Endothelial cell (in vitro differentiated cells): Measurements from ENCODE around the gene TCN2. TPM values are rescaled to one million over a fixed set of nuclear protein-coding genes. Genes with fewer than 3 reads are reported as not detected.

Experiments
- DNase-seq: peaks from one replicate; pipeline ENCODE4 v3.0.0; 2021; ENCODE audit warnings: low spot score
- H3K27ac Mint-ChIP-seq: one replicate; pipeline ENCODE4 v1.8.0; 2021; ENCODE audit warnings: mixed read lengths, inconsistent platforms; ENCODE audit not compliant: unreplicated experiment
- H3K27me3 Mint-ChIP-seq: one replicate; pipeline ENCODE4 v1.8.0; 2021; ENCODE audit warnings: mild to moderate bottlenecking, moderate library complexity, mixed read lengths, inconsistent platforms; ENCODE audit not compliant: unreplicated experiment
- H3K36me3 Mint-ChIP-seq: one replicate; pipeline ENCODE4 v1.8.0; 2021; ENCODE audit warnings: mild to moderate bottlenecking, low read depth, mixed read lengths, inconsistent platforms; ENCODE audit not compliant: unreplicated experiment
- H3K4me1 Mint-ChIP-seq: one replicate; pipeline ENCODE4 v1.8.0; 2021; ENCODE audit warnings: mild to moderate bottlenecking, mixed read lengths, inconsistent platforms; ENCODE audit not compliant: unreplicated experiment
- H3K4me3 Mint-ChIP-seq: one replicate; pipeline ENCODE4 v1.8.0; 2021; ENCODE audit warnings: mild to moderate bottlenecking, mixed read lengths, inconsistent platforms; ENCODE audit not compliant: unreplicated experiment
- H3K9me3 Mint-ChIP-seq: one replicate; pipeline ENCODE4 v1.8.0; 2021; ENCODE audit warnings: mixed read lengths, inconsistent platforms; ENCODE audit not compliant: unreplicated experiment
- total RNA-seq: library from RNA; stranded (reverse); fragmentation: NEBNext Ultra II Directional; extraction: Animal tissue kit (Norgen Biotek cat#: 25700); gene quantifications from one replicate; pipeline ENCODE4 v1.2.1, GENCODE V29; 2021; ENCODE audit not compliant: unreplicated experiment
- TF ChIP-seq, protein P1 (sequence below): fragments of 200-600 bp; sonication (generic); IDR thresholded peaks from one replicate; pipeline ENCODE4 v1.5.0; 2021; ENCODE audit warnings: antibody characterized with exemption; ENCODE audit not compliant: unreplicated experiment

TCN2 gene
- total RNA-seq, 1 donor from 2014 or later = 59.5 TPM

DNA sequence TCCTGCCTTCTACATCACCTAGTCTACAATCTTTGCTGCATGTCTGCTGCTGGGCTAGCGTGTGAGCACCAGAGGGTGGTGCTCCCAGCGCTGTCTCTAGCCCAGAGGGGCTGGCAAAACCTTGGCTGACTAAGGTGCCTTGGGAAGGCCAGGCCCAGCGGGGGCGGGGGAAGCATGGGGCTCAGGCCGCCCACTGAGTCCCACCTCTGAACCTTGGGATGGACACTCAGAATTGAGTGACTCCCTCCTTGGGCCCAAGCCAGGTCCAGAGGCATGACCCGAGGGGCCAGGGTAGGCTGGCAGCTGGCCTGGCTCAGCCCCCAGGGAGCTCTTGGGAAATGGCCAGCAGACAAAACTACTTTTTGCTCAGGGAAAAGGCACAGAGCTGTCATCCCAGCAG is 24.9 kb upstream of the TCN2 start:
- no peak overlapping the region for H3K4me3 Mint-ChIP-seq

GRCh38 chr22:30582788-30583545 is 24.0 kb upstream of the TCN2 start:
- peaks cover 19% of the 10 kb centered on the region for H3K4me1 Mint-ChIP-seq
- DNase-seq = peak; percentile 55
- no peak overlapping the region for H3K4me3 Mint-ChIP-seq
- H3K9me3 Mint-ChIP-seq = no peaks in the 10 kb centered on the region
- peaks cover 42% of the 10 kb centered on the region for H3K36me3 Mint-ChIP-seq
- TF ChIP-seq, protein P1, sequence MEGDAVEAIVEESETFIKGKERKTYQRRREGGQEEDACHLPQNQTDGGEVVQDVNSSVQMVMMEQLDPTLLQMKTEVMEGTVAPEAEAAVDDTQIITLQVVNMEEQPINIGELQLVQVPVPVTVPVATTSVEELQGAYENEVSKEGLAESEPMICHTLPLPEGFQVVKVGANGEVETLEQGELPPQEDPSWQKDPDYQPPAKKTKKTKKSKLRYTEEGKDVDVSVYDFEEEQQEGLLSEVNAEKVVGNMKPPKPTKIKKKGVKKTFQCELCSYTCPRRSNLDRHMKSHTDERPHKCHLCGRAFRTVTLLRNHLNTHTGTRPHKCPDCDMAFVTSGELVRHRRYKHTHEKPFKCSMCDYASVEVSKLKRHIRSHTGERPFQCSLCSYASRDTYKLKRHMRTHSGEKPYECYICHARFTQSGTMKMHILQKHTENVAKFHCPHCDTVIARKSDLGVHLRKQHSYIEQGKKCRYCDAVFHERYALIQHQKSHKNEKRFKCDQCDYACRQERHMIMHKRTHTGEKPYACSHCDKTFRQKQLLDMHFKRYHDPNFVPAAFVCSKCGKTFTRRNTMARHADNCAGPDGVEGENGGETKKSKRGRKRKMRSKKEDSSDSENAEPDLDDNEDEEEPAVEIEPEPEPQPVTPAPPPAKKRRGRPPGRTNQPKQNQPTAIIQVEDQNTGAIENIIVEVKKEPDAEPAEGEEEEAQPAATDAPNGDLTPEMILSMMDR = no peak
- peaks cover 2% of the 10 kb centered on the region for H3K27me3 Mint-ChIP-seq
- H3K27ac Mint-ChIP-seq = peak overlapping the region; percentile 89

More for the DNA sequence above, 24.9 kb upstream of the TCN2 start:
- DNase-seq = no peak
- peak overlapping the region; percentile 89 for H3K27ac Mint-ChIP-seq
- H3K27me3 Mint-ChIP-seq = peaks cover 3% of the 10 kb centered on the region
- H3K36me3 Mint-ChIP-seq = peaks cover 39% of the 10 kb centered on the region
- no peaks in the 10 kb centered on the region for H3K9me3 Mint-ChIP-seq
- TF ChIP-seq, protein P1 = no peak
- H3K4me1 Mint-ChIP-seq = peaks cover 19% of the 10 kb centered on the region

- no peaks in the 10 kb centered on the region for H3K9me3 Mint-ChIP-seq
- no peak overlapping the region for H3K27ac Mint-ChIP-seq
- peaks cover 38% of the 10 kb centered on the region for H3K36me3 Mint-ChIP-seq
- TF ChIP-seq, protein P1 = no peak
- no peak for DNase-seq
- peaks cover 16% of the 10 kb centered on the region for H3K4me1 Mint-ChIP-seq
- H3K4me3 Mint-ChIP-seq = no peak overlapping the region
- peaks cover 4% of the 10 kb centered on the region for H3K27me3 Mint-ChIP-seq
Measured at GRCh38 chr22:30584441-30584840, 22.5 kb upstream of the TCN2 start.

DNA sequence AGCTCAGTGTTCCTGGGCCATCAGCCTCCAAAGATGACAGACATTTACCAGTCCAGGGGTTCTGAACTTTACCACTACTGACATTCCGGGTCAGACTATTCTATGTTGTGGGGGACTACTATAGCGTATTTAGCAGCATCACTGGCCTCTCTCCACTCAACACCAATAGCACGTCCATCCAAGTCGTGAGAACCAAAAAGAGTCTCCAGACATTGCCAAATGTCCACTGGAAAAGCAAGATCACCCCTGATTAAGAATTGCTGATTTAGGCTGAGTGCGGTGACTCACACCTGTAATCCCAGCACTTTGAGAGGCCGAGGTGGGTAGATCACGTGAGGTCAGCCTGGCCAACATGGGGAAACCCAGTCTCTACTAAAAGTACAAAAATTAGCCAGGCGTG is 20.6 kb upstream of the TCN2 start:
- Mint-ChIP-seq H3K27ac (no peak overlapping the region), H3K36me3 (peaks cover 26% of the 10 kb centered on the region), H3K4me3 (peak overlapping the region; percentile 27), H3K4me1 (peaks cover 16% of the 10 kb centered on the region), H3K27me3 (peaks cover 4% of the 10 kb centered on the region), H3K9me3 (no peaks in the 10 kb centered on the region)
- no peak for DNase-seq
- TF ChIP-seq, protein P1 = no peak

- DNase-seq = no peak
- H3K27ac Mint-ChIP-seq = no peak overlapping the region
Measured at GRCh38 chr22:30591191-30591587, 15.8 kb upstream of the TCN2 start.

More at GRCh38 chr22:30591191-30591587, 15.8 kb upstream of the TCN2 start:
- TF ChIP-seq, protein P1 = no peak
- peaks cover 18% of the 10 kb centered on the region for H3K36me3 Mint-ChIP-seq
- no peak overlapping the region for H3K4me3 Mint-ChIP-seq
- no peaks in the 10 kb centered on the region for H3K9me3 Mint-ChIP-seq
- no peaks in the 10 kb centered on the region for H3K4me1 Mint-ChIP-seq
- H3K27me3 Mint-ChIP-seq = peaks cover 4% of the 10 kb centered on the region
